Colonic mucosa (tissue), 4 donors: ENCODE measurements around the gene SARM1. TPM values are rescaled to one million over a fixed set of nuclear protein-coding genes. Genes with fewer than 3 reads are reported as not detected.

Experiments
- DNase-seq: peaks from one replicate; pipeline ENCODE4 v3.0.0-alpha.2; 2020
- H3K27ac ChIP-seq: fragments of 200-600 bp; one replicate; pipeline ENCODE4 v1.8.0; 2021
- H3K27me3 ChIP-seq: fragments of 200-600 bp; one replicate; pipeline ENCODE4 v1.8.0; 2021
- H3K36me3 ChIP-seq: fragments of 200-600 bp; one replicate; pipeline ENCODE4 v1.8.0; 2021
- H3K4me1 ChIP-seq: fragments of 200-600 bp; one replicate; pipeline ENCODE4 v1.8.0; 2021; ENCODE audit warnings: mild to moderate bottlenecking
- H3K4me3 ChIP-seq: fragments of 200-600 bp; one replicate; pipeline ENCODE4 v1.8.0; 2021
- H3K9ac ChIP-seq, 2 donors: one replicate each; pipeline ENCODE4 v1.7.0; 2013; ENCODE audit warnings: control low read depth in 2 of 2, low read depth in 2 of 2, low read length in 2 of 2
- H3K9me3 ChIP-seq: fragments of 200-600 bp; one replicate; pipeline ENCODE4 v1.8.0; 2021
- intact Hi-C: fragments of 100-400 bp; cut with DNase I; formaldehyde crosslinking; loops from one replicate; pipeline ENCODE4 v1.14.1; 2022
- total RNA-seq, 2 donors: library from RNA; stranded (reverse); fragmentation: NEBNext Ultra II Directional in 1 of 2; extraction: Animal tissue kit (Norgen Biotek cat#: 25700) in 1 of 2; gene quantifications; one replicate each; pipeline ENCODE4 v1.2.1, GENCODE V29; 2021
- TF ChIP-seq, protein P1 (sequence below): fragments of 200-600 bp; IDR thresholded peaks from one replicate; pipeline ENCODE4 v1.8.0; 2022; ENCODE audit warnings: antibody characterized with exemption, mild to moderate bottlenecking
- donor health status: healthy.
- donor health status: DM: no; HTN: no; CAD: no.
- donor health status: DM: no; HTN: no; CAD: no.

The SARM1 gene
- total RNA-seq, 2 donors from 2014 or later: 7.7 to 10.8 TPM

DNA sequence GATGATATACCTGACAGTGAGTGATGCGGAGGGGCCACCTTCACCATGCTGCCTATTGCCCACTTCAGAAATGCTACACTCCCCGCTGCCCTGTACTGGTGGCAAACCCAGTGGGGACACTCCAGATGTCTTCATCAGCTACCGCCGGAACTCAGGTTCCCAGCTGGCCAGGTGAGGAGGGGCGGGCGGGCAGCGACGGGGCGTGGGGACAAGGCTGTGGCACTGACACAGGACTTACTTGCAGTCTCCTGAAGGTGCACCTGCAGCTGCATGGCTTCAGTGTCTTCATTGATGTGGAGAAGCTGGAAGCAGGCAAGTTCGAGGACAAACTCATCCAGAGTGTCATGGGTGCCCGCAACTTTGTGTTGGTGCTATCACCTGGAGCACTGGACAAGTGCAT, 16.6 kb downstream of the SARM1 start:
- TF ChIP-seq, protein P1, sequence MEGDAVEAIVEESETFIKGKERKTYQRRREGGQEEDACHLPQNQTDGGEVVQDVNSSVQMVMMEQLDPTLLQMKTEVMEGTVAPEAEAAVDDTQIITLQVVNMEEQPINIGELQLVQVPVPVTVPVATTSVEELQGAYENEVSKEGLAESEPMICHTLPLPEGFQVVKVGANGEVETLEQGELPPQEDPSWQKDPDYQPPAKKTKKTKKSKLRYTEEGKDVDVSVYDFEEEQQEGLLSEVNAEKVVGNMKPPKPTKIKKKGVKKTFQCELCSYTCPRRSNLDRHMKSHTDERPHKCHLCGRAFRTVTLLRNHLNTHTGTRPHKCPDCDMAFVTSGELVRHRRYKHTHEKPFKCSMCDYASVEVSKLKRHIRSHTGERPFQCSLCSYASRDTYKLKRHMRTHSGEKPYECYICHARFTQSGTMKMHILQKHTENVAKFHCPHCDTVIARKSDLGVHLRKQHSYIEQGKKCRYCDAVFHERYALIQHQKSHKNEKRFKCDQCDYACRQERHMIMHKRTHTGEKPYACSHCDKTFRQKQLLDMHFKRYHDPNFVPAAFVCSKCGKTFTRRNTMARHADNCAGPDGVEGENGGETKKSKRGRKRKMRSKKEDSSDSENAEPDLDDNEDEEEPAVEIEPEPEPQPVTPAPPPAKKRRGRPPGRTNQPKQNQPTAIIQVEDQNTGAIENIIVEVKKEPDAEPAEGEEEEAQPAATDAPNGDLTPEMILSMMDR: no peak
- no peaks in the 10 kb centered on the region for H3K36me3 ChIP-seq
- no peaks in the 10 kb centered on the region for H3K9me3 ChIP-seq
- H3K9ac ChIP-seq: no peak overlapping the region
- no peak overlapping the region for H3K4me3 ChIP-seq
- intact Hi-C loops: no loop called here
- H3K27me3 ChIP-seq: no peaks in the 10 kb centered on the region
- no peak overlapping the region for H3K27ac ChIP-seq
- DNase-seq: no peak
- H3K4me1 ChIP-seq: no peaks in the 10 kb centered on the region

DNA sequence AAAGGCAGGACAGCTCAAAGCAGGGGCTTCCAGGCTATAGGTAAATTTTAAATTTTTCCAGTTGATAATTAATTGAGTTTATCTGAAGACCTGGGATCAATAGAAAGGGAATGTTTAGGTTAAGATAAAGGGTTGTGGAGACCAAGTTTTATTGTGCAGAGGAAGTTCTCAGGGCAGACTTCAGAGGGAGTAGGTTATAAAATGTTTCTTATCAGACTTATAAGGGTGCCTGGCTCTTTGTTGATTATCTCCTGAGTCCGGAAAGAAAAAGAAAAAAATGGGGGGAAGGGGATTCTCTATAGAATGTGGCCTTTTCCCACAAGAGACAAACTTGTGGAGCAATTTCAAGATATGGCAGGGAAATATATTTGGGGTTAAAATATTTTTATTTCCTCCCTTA, 18.6 kb downstream of the SARM1 start:
- no peaks in the 10 kb centered on the region for H3K36me3 ChIP-seq
- no peak for DNase-seq
- no peaks in the 10 kb centered on the region for H3K27me3 ChIP-seq
- no peaks in the 10 kb centered on the region for H3K9me3 ChIP-seq
- intact Hi-C loops: no loop called here
- H3K4me3 ChIP-seq: no peak overlapping the region
- H3K4me1 ChIP-seq: no peaks in the 10 kb centered on the region
- no peak overlapping the region for H3K9ac ChIP-seq
- H3K27ac ChIP-seq: no peak overlapping the region
- TF ChIP-seq, protein P1: no peak

DNA sequence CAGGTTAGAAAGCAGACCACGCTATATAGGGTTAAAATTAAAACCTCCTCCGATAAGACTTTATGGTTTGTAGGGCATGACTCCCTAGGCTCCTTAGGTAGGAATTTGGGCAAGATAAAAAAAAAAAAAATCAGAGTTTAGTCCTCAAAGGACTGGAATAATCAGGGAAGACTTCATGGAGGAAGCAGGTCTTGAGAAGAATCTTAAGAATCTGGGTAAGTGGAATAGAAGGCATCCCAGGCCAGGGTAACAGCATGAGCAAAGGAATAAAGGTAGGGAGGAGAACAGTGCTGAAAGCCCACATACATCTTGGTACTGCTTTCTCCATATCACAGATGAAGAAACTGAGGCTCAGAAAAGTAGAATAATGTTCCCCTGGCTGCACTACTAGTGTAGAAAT, 19.1 kb downstream of the SARM1 start:
- no peaks in the 10 kb centered on the region for H3K27me3 ChIP-seq
- H3K27ac ChIP-seq: no peak overlapping the region
- TF ChIP-seq, protein P1: no peak
- H3K9ac ChIP-seq: no peak overlapping the region
- no peaks in the 10 kb centered on the region for H3K4me1 ChIP-seq
- H3K9me3 ChIP-seq: no peaks in the 10 kb centered on the region
- DNase-seq: no peak
- intact Hi-C loops: no loop called here
- H3K4me3 ChIP-seq: no peak overlapping the region
- no peaks in the 10 kb centered on the region for H3K36me3 ChIP-seq

DNA sequence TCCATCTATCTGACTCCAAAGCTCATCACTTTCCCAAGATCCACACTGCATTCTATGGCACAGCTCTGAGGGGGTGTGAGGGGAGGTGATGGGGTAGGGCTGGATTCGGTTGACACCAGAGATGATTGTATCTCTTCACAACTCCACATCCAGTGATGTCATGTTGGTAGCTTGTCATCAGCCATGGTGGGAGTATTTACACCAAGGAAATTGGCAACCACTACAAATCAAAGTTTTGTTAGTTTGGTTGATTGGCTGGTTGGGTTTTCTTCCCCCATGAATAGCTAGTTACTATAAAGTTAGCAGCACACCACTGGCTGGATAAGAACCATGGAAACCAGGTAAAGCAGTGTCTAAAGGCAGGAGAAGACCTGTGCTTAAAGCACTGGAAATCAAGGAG, 19.5 kb downstream of the SARM1 start:
- intact Hi-C loops: no loop called here
- H3K9me3 ChIP-seq: no peaks in the 10 kb centered on the region
- no peak overlapping the region for H3K4me3 ChIP-seq
- DNase-seq: no peak
- TF ChIP-seq, protein P1: no peak
- no peaks in the 10 kb centered on the region for H3K4me1 ChIP-seq
- no peaks in the 10 kb centered on the region for H3K27me3 ChIP-seq
- H3K36me3 ChIP-seq: no peaks in the 10 kb centered on the region
- H3K9ac ChIP-seq: no peak overlapping the region
- no peak overlapping the region for H3K27ac ChIP-seq

DNA sequence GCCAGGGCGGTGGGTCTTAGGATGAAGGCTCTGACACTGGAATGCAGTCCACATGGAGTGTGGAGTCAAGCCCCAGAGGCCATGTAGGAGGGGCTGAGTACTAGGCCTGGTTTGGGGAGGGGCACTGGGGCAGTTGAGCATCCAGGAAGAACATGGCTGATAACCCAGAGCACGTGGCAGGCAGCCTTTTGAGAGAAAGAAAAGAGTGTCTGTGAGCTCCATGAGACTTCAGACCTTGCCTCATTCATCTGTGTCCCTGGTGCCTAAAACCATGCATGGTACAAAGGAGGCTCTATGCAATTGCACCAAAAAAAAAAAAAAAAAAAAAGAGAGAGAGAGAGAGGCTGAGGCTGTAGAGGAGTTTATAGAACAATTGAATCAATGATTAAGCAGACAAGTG, 19.9 kb downstream of the SARM1 start:
- Histone ChIP-seq H3K4me3 (no peak overlapping the region), H3K36me3 (no peaks in the 10 kb centered on the region), H3K9ac (no peak overlapping the region), H3K4me1 (no peaks in the 10 kb centered on the region), H3K9me3 (no peaks in the 10 kb centered on the region), H3K27me3 (no peaks in the 10 kb centered on the region), H3K27ac (no peak overlapping the region)
- intact Hi-C loops: no loop called here
- TF ChIP-seq, protein P1: no peak
- no peak for DNase-seq

DNA sequence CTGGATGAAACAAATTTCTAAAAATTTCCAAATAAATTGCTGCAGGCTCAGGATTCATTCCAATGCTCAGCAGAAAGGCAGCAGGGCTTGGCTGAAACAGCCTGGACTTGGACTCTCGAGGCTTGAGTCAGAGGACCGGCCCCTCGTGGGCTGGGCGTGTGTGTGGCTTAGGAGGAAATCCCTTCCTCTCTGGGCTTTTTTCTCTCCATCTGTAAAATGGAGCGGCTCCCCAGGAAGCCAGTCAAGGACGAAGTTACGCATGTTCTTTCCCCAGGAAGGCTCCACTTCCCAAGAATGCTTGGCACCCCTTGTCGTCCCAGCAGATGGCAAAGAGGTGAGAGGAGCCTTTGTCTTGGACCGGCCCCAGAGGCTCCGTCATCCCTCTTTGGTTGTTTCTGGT, 21.0 kb downstream of the SARM1 start:
- intact Hi-C loops: no loop called here
- H3K27ac ChIP-seq: no peak overlapping the region
- no peak for DNase-seq
- TF ChIP-seq, protein P1: no peak
- H3K9me3 ChIP-seq: no peaks in the 10 kb centered on the region
- H3K9ac ChIP-seq: no peak overlapping the region
- H3K4me1 ChIP-seq: no peaks in the 10 kb centered on the region
- H3K36me3 ChIP-seq: no peaks in the 10 kb centered on the region
- no peaks in the 10 kb centered on the region for H3K27me3 ChIP-seq
- H3K4me3 ChIP-seq: no peak overlapping the region
